ENCODE results near the gene LPAR2.

Gene LPAR2

GRCh38 chr19:19631346-19631745 lies 3.3 kb upstream of the LPAR2 start:
- DNase-seq (ENCODE audit: low spot score): no peak
- in situ Hi-C loops (cut with MboI; ENCODE audit: low sequenced_read_pairs, unreplicated experiment): loop anchor here (25.0 kb wide), 1 partner anchor 269 kb away; no protein-coding TSS in a partner anchor
- no peak for TF ChIP-seq CTCF (IDR thresholded peaks at IDR 0.05; ENCODE audit: borderline replicate concordance, control extremely low read depth, extremely low read depth, insufficient read depth, missing control alignments)

- DNase-seq (ENCODE audit: low spot score): no peak
- in situ Hi-C loops (cut with MboI; ENCODE audit: low sequenced_read_pairs, unreplicated experiment): loop anchor here (25.0 kb wide), 1 partner anchor 268 kb away; no protein-coding TSS in a partner anchor
- no peak for TF ChIP-seq CTCF (IDR thresholded peaks at IDR 0.05; ENCODE audit: borderline replicate concordance, control extremely low read depth, extremely low read depth, insufficient read depth, missing control alignments)
Measured at GRCh38 chr19:19630426-19630825, 2.4 kb upstream of the LPAR2 start.

GRCh38 chr19:19630062-19630414 lies 2.0 kb upstream of the LPAR2 start:
- in situ Hi-C loops (cut with MboI; ENCODE audit: low sequenced_read_pairs, unreplicated experiment): loop anchor here (25.0 kb wide), 1 partner anchor 268 kb away; no protein-coding TSS in a partner anchor
- DNase-seq (ENCODE audit: low spot score): no peak
- no peak for TF ChIP-seq CTCF (IDR thresholded peaks at IDR 0.05; ENCODE audit: borderline replicate concordance, control extremely low read depth, extremely low read depth, insufficient read depth, missing control alignments)

- in situ Hi-C loops (cut with MboI; ENCODE audit: low sequenced_read_pairs, unreplicated experiment): loop anchor here (25.0 kb wide), 1 partner anchor 266 kb away; no protein-coding TSS in a partner anchor
- DNase-seq (ENCODE audit: low spot score): peak; percentile 68
- no peak for TF ChIP-seq CTCF (IDR thresholded peaks at IDR 0.05; ENCODE audit: borderline replicate concordance, control extremely low read depth, extremely low read depth, insufficient read depth, missing control alignments)
Measured at GRCh38 chr19:19628501-19629134, 598 bp upstream of the LPAR2 start.

- in situ Hi-C loops (cut with MboI; ENCODE audit: low sequenced_read_pairs, unreplicated experiment): loop anchor here (25.0 kb wide), 1 partner anchor 264 kb away; no protein-coding TSS in a partner anchor
- no peak for DNase-seq (ENCODE audit: low spot score)
- no peak for TF ChIP-seq CTCF (IDR thresholded peaks at IDR 0.05; ENCODE audit: borderline replicate concordance, control extremely low read depth, extremely low read depth, insufficient read depth, missing control alignments)
Measured at GRCh38 chr19:19626516-19627472, 1.2 kb downstream of the LPAR2 start.

GRCh38 chr19:19624032-19624570 lies 3.9 kb downstream of the LPAR2 start:
- no peak for TF ChIP-seq CTCF (IDR thresholded peaks at IDR 0.05; ENCODE audit: borderline replicate concordance, control extremely low read depth, extremely low read depth, insufficient read depth, missing control alignments)
- in situ Hi-C loops (cut with MboI; ENCODE audit: low sequenced_read_pairs, unreplicated experiment): no loop called here
- DNase-seq (ENCODE audit: low spot score): no peak
